HFF-Myc (cell line): ENCODE results near the gene NTSR1.
A peak's percentile ranks its signal among the peaks of the same experiment; 100 is the strongest.

Source experiments
- DNase-seq: peaks from one replicate; pipeline ENCODE4 v3.0.0-alpha.2; 2011; ENCODE audit warnings: low read depth; ENCODE audit errors: extremely low read depth
- H3K4me3 ChIP-seq: replicated peaks from 2 replicates; pipeline ENCODE4 v1.5.1; 2011; ENCODE audit warnings: low read depth, mild to moderate bottlenecking, control low read depth, low read length
- TF ChIP-seq, protein P1 (sequence below): IDR thresholded peaks from 2 replicates; pipeline ENCODE4 v1.5.1; 2012; ENCODE audit warnings: mild to moderate bottlenecking, low read depth, low read length, control low read depth; ENCODE audit errors: missing control alignments

NTSR1 gene

GRCh38 chr20:62708591-62709536 is at the start of gene NTSR1:
TSS of gene NTSR1 (plus strand) at chr20:62708836. CDS start at chr20:62709208, 372 bp downstream.
- no peak for DNase-seq
- TF ChIP-seq, protein P1, sequence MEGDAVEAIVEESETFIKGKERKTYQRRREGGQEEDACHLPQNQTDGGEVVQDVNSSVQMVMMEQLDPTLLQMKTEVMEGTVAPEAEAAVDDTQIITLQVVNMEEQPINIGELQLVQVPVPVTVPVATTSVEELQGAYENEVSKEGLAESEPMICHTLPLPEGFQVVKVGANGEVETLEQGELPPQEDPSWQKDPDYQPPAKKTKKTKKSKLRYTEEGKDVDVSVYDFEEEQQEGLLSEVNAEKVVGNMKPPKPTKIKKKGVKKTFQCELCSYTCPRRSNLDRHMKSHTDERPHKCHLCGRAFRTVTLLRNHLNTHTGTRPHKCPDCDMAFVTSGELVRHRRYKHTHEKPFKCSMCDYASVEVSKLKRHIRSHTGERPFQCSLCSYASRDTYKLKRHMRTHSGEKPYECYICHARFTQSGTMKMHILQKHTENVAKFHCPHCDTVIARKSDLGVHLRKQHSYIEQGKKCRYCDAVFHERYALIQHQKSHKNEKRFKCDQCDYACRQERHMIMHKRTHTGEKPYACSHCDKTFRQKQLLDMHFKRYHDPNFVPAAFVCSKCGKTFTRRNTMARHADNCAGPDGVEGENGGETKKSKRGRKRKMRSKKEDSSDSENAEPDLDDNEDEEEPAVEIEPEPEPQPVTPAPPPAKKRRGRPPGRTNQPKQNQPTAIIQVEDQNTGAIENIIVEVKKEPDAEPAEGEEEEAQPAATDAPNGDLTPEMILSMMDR, result peak; percentile 4
- H3K4me3 ChIP-seq, result peak within 1 kb of the TSS; percentile 47

GRCh38 chr20:62659488-62660239 is 49.0 kb upstream of the NTSR1 start:
- H3K4me3 ChIP-seq, result no peak overlapping the region
- TF ChIP-seq, protein P1, result no peak
- no peak for DNase-seq

DNA sequence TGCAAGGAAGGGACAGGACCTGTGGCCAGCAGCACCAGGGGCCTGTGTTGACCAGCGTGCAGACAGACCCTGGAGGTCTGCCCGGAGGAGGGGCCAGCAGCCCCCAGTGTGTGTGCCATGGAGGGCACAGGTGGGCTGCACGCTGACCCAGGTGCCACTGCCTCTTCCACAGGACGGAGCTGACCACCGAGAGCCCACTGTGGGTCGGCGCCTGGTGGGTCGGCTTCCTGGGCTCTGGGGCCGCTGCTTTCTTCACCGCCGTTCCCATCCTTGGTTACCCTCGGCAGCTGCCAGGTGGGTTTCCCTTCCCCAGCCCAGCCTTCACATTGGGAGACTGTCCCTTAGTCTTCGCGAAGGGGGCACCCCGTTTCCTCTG is 48.4 kb upstream of the NTSR1 start:
- no peak for DNase-seq

DNA sequence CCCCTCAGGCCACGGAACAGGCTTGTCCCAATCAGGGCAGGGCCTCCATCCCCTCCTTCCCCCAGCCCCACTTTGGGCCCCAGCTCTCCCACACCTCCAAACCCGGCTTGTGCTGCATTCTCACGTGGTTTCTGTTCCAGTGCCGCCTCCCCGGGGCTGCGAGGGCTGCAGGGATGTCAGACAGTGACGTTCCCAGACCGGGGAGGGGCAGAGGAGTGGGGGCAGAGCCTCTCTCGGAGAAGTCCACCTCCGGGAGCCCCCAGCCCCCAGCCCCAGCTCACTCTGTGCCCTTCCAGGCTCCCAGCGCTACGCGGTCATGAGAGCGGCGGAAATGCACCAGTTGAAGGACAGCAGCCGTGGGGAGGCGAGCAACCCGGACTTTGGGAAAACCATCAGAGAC is 47.9 kb upstream of the NTSR1 start:
- TF ChIP-seq, protein P1, result no peak
- H3K4me3 ChIP-seq, result no peak overlapping the region
- DNase-seq, result no peak

More for the DNA sequence above, 48.4 kb upstream of the NTSR1 start:
- TF ChIP-seq, protein P1, result no peak
- no peak overlapping the region for H3K4me3 ChIP-seq

DNA sequence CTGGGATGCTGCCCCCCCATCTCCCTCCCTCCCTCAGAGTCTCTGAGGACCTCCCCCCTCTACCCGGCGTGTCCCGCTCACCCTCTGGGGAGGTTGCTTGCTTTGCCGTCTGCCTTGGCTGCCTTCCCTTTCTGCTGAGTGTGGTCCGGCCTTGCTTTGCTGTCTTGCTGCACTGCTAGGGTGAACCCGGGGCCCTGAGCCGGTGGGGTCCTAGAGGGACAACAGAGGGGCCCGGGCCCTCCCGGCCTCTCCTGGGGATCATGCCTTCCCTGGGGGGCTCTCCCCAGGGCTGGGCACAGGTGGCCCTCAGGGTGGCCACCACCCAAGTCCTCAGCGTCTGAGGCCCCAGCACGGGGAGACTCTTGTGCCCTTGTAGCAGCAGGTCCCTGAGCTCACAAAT is 47.0 kb upstream of the NTSR1 start:
- TF ChIP-seq, protein P1, result no peak
- no peak overlapping the region for H3K4me3 ChIP-seq
- no peak for DNase-seq

- no peak for DNase-seq
- H3K4me3 ChIP-seq, result no peak overlapping the region
- TF ChIP-seq, protein P1, result no peak
Measured at GRCh38 chr20:62662422-62662821, 46.2 kb upstream of the NTSR1 start.
